HepG2 (cell line): ENCODE results near the gene POLRMT. TPM values are rescaled to one million over a fixed set of nuclear protein-coding genes. Genes with fewer than 3 reads are reported as not detected.
A peak's percentile ranks its signal among the peaks of the same experiment; 100 is the strongest.

Source experiments
- CENPX ChIP-seq: sonication (generic); formaldehyde crosslinking; IDR thresholded peaks from 2 replicates; pipeline ENCODE4 v1.9.0; 2021; ENCODE audit warnings: mild to moderate bottlenecking, missing genetic modification reagents, moderate library complexity
- FOXK1 ChIP-seq: sonication (generic); formaldehyde crosslinking; IDR thresholded peaks from 2 replicates; pipeline ENCODE4 v1.4.0; 2020; ENCODE audit warnings: low read depth, missing genetic modification reagents, borderline replicate concordance
- GMEB2 ChIP-seq: IDR thresholded peaks from 2 replicates; pipeline ENCODE4 v1.6.1; 2016; ENCODE audit warnings: missing biosample characterization, missing genetic modification reagents, low read depth
- GPN1 ChIP-seq: sonication (generic); formaldehyde crosslinking; IDR thresholded peaks from 2 replicates; pipeline ENCODE4 v1.5.1; 2020; ENCODE audit warnings: missing genetic modification reagents, borderline replicate concordance
- KDM1A ChIP-seq: IDR thresholded peaks from 2 replicates; pipeline ENCODE4 v1.6.1; 2016; ENCODE audit warnings: missing compliant biosample characterization
- KDM3A ChIP-seq: IDR thresholded peaks from 2 replicates; pipeline ENCODE4 v1.6.1; 2018; ENCODE audit warnings: low read depth, missing compliant biosample characterization
- MAFG ChIP-seq: sonication (generic); formaldehyde crosslinking; IDR thresholded peaks from 2 replicates; pipeline ENCODE4 v1.5.1; 2020; ENCODE audit warnings: mild to moderate bottlenecking, missing genetic modification reagents
- MAFK ChIP-seq, 2 experiments: IDR thresholded peaks in 1 of 2; conservative IDR thresholded peaks in 1 of 2; 2 replicates each; pipeline ENCODE4 v1.6.1; 2011; ENCODE audit warnings: improper control_type of control experiment in 2 of 2, low read length in 2 of 2
- MEIS2 ChIP-seq: sonication (generic); formaldehyde crosslinking; IDR thresholded peaks from 2 replicates; pipeline ENCODE4 v1.9.0; 2021; ENCODE audit warnings: mild to moderate bottlenecking, missing genetic modification reagents
- REXO4 ChIP-seq: sonication (generic); formaldehyde crosslinking; IDR thresholded peaks from 2 replicates; pipeline ENCODE4 v1.8.0; 2022; ENCODE audit warnings: missing genetic modification reagents, mild to moderate bottlenecking, borderline replicate concordance
- ZNF235 ChIP-seq: sonication (generic); formaldehyde crosslinking; IDR thresholded peaks from 2 replicates; pipeline ENCODE4 v1.8.1; 2023; ENCODE audit warnings: mild to moderate bottlenecking, missing genetic modification reagents, borderline replicate concordance
- ZNF282 ChIP-seq: fragments of 450-650 bp; IDR thresholded peaks from 2 replicates; pipeline ENCODE4 v1.6.1; 2018; ENCODE audit not compliant: partially characterized antibody
- ZNF30 ChIP-seq: sonication (generic); formaldehyde crosslinking; IDR thresholded peaks from 2 replicates; pipeline ENCODE4 v1.5.0; 2020; ENCODE audit warnings: mild to moderate bottlenecking, missing genetic modification reagents
- ZNF337 ChIP-seq: sonication (generic); formaldehyde crosslinking; IDR thresholded peaks from 2 replicates; pipeline ENCODE4 v1.5.1; 2020; ENCODE audit warnings: missing genetic modification reagents, low read depth, mild to moderate bottlenecking, borderline replicate concordance
- ZNF407 ChIP-seq: sonication (generic); formaldehyde crosslinking; IDR thresholded peaks from one replicate; pipeline ENCODE4 v1.5.1; 2020; ENCODE audit warnings: mild to moderate bottlenecking, missing genetic modification reagents; ENCODE audit errors: not compliant biosample characterization
- ZNF720 ChIP-seq: sonication (generic); formaldehyde crosslinking; IDR thresholded peaks from 2 replicates; pipeline ENCODE4 v1.4.0; 2020; ENCODE audit warnings: missing genetic modification reagents
- ZNF749 ChIP-seq: sonication (generic); formaldehyde crosslinking; IDR thresholded peaks from 2 replicates; pipeline ENCODE4 v1.8.0; 2022; ENCODE audit warnings: mild to moderate bottlenecking, missing genetic modification reagents, moderate library complexity, borderline replicate concordance
- ZNF788 ChIP-seq: sonication (generic); formaldehyde crosslinking; IDR thresholded peaks from 2 replicates; pipeline ENCODE4 v1.5.0; 2020; ENCODE audit warnings: mild to moderate bottlenecking, missing genetic modification reagents, borderline replicate concordance
- ZNF850 ChIP-seq: sonication (generic); formaldehyde crosslinking; conservative IDR thresholded peaks from 2 replicates; pipeline ENCODE4 v1.9.0; 2021; ENCODE audit warnings: mild to moderate bottlenecking, missing genetic modification reagents
- polyA plus RNA-seq, 8 experiments: library from polyadenylated mRNA; depleted of rRNA in 3 of 8; stranded (reverse) in 7 of 8; unstranded in 1 of 8; fragments of >200 nt; fragmentation: Illumina TruSeq in 4 of 8; extraction: Trizol in 4 of 8; gene quantifications; 2 replicates each; pipeline versions ENCODE4 v1.2.1 to v1.2.3, GENCODE V29; 2011 to 2016; ENCODE audit warnings: low read depth in 4 of 8, missing spikeins in 1 of 8, mixed read lengths in 1 of 8; ENCODE audit not compliant: insufficient read depth in 1 of 8
- total RNA-seq, 5 experiments: library from RNA; depleted of rRNA; stranded (reverse); fragments of >200 nt; fragmentation: Illumina TruSeq; extraction: Trizol; gene quantifications; 2 replicates each; pipeline ENCODE4 v1.2.3, GENCODE V29; 2016; ENCODE audit warnings: low read depth in 1 of 5
- TF ChIP-seq, protein P1 (sequence below): IDR thresholded peaks from 2 replicates; pipeline ENCODE4 v1.6.1; 2016

Gene POLRMT
- total and polyA plus RNA-seq, 2 of the 13 experiments (the other 11 are each of a cell fraction or from before 2014, with no cell fraction given), result 78.0 to 101 TPM

DNA sequence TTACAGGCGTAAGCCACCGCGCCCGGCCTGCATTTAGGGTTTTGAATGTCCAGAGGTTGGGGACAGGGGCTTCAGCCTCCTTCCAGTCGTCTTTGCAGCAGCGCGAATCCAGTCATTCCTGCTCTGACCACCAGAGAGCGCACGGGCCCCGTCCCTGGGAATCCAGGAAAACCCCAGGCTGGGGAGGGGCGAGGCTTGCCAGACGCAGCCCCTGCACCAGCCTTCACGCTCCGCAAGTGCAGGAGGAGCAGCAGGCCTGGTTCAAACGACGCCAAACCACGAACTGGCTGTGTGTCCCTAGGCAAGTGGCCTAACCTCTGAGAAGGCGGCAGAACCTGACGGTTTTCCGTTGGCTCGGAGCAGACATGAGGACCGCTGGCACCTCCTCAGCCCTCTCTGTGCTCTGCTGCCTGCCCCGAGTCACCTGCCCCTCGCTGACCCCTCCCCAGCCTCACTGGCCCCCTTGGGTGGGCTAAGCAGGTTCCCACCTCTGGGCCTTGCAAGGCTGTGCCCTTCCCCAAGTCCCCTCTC is 31.6 kb upstream of the POLRMT start (continued):
- TF ChIP-seq ZNF407 (CRISPR knock-in tag) (no peak), KDM3A (peak; percentile 93), MEIS2 (no peak), KDM1A (CRISPR knock-in tag) (no peak), MAFK (conservative IDR thresholded peaks at IDR 0.05 in 1 of 2, IDR thresholded peaks at IDR 0.05 in 1 of 2; ENCODE audit: low read length in 2 of 2) (no peak), FOXK1 (CRISPR knock-in tag) (no peak), ZNF337 (CRISPR knock-in tag) (no peak), MAFG (CRISPR knock-in tag) (no peak), ZNF282 (no peak), REXO4 (CRISPR knock-in tag) (no peak), GMEB2 (no peak), ZNF788 (peak; percentile 71; the same call in 1 of the 2 replicates), ZNF235 (no peak), ZNF850 (CRISPR knock-in tag) (0 out of 2 replicates have a peak, but pooled peaks have one; percentile 42), ZNF749 (CRISPR knock-in tag) (no peak), GPN1 (no peak), CENPX (CRISPR knock-in tag) (no peak), ZNF720 (no peak), ZNF30 (CRISPR knock-in tag) (peak; percentile 90)
- TF ChIP-seq, protein P1, sequence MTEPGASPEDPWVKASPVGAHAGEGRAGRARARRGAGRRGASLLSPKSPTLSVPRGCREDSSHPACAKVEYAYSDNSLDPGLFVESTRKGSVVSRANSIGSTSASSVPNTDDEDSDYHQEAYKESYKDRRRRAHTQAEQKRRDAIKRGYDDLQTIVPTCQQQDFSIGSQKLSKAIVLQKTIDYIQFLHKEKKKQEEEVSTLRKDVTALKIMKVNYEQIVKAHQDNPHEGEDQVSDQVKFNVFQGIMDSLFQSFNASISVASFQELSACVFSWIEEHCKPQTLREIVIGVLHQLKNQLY (CRISPR knock-in tag), result 0 out of 2 replicates have a peak, but pooled peaks have one; percentile 41
